ENCODE measurements around the gene FGF16.

- no peak for TF ChIP-seq CTCF (IDR thresholded peaks at IDR 0.05)
- peak; percentile 9 to 32 for TF ChIP-seq POLR2AphosphoS5 (IDR thresholded peaks at IDR 0.05)
- no peak for TF ChIP-seq POLR2A (IDR thresholded peaks at IDR 0.05; ENCODE audit: low read depth)
- no peak for TF ChIP-seq EP300 (IDR thresholded peaks at IDR 0.05)
Observed at GRCh38 chrX:77431227-77431626, 16.0 kb upstream of the FGF16 start.

Measured in esophagus muscularis mucosa (tissue), 4 donors.